Measurements from ENCODE around the gene METAP2.

Gene METAP2

GRCh38 chr12:95513599-95513998 is 39.6 kb downstream of the METAP2 start:
- DNase-seq (ENCODE audit: low read depth): no peak

GRCh38 chr12:95515197-95515596 is 41.2 kb downstream of the METAP2 start:
- DNase-seq (ENCODE audit: low read depth): no peak

GRCh38 chr12:95516757-95517156 is 42.8 kb downstream of the METAP2 start:
- no peak for DNase-seq (ENCODE audit: low read depth)

GRCh38 chr12:95517246-95517645 is 43.3 kb downstream of the METAP2 start:
- DNase-seq (ENCODE audit: low read depth): no peak

- DNase-seq (ENCODE audit: low read depth): no peak
These were observed 45.0 kb downstream of the METAP2 start for GRCh38 chr12:95518944-95519343.

GRCh38 chr12:95520816-95521215 is 46.9 kb downstream of the METAP2 start:
- DNase-seq (ENCODE audit: low read depth): no peak

- no peak for DNase-seq (ENCODE audit: low read depth)
These were observed 48.7 kb downstream of the METAP2 start for GRCh38 chr12:95522692-95523091.

- no peak for DNase-seq (ENCODE audit: low read depth)
These were observed 54.5 kb downstream of the METAP2 start for GRCh38 chr12:95528431-95528830.

- DNase-seq (ENCODE audit: low read depth): no peak
These were observed 55.8 kb downstream of the METAP2 start for GRCh38 chr12:95529693-95530225.

GRCh38 chr12:95532851-95533250 is 58.9 kb downstream of the METAP2 start:
- DNase-seq (ENCODE audit: low read depth): no peak

GRCh38 chr12:95533985-95534384 is 60.0 kb downstream of the METAP2 start:
- no peak for DNase-seq (ENCODE audit: low read depth)

- DNase-seq (ENCODE audit: low read depth): no peak
These were observed 64.1 kb downstream of the METAP2 start for GRCh38 chr12:95538006-95538405.

GRCh38 chr12:95538656-95539055 is 64.7 kb downstream of the METAP2 start:
- DNase-seq (ENCODE audit: low read depth): no peak

GRCh38 chr12:95541436-95541835 is 67.5 kb downstream of the METAP2 start:
- DNase-seq (ENCODE audit: low read depth): no peak

- no peak for DNase-seq (ENCODE audit: low read depth)
These were observed 69.4 kb downstream of the METAP2 start for GRCh38 chr12:95543305-95543704.

GRCh38 chr12:95544756-95545155 is 70.8 kb downstream of the METAP2 start:
- DNase-seq (ENCODE audit: low read depth): no peak

- DNase-seq (ENCODE audit: low read depth): no peak
These were observed 71.4 kb downstream of the METAP2 start for GRCh38 chr12:95545303-95545702.

GRCh38 chr12:95545731-95546490 is 72.0 kb downstream of the METAP2 start:
- no peak for DNase-seq (ENCODE audit: low read depth)

- DNase-seq (ENCODE audit: low read depth): no peak
These were observed 72.5 kb downstream of the METAP2 start for GRCh38 chr12:95546491-95546813.

- DNase-seq (ENCODE audit: low read depth): no peak
These were observed 73.6 kb downstream of the METAP2 start for GRCh38 chr12:95547522-95548055.

- peak; percentile 30 for DNase-seq (ENCODE audit: low read depth)
These were observed 74.1 kb downstream of the METAP2 start for GRCh38 chr12:95548056-95548538.

GRCh38 chr12:95548539-95549391 is 74.8 kb downstream of the METAP2 start:
- DNase-seq (ENCODE audit: low read depth): peak; percentile 59
